ENCODE results near the gene ARID3C. TPM values are rescaled to one million over a fixed set of nuclear protein-coding genes. Genes with fewer than 3 reads are reported as not detected.

ARID3C gene
- total and polyA plus RNA-seq, 11 donors, result 0.20 TPM; not detected in 10

DNA sequence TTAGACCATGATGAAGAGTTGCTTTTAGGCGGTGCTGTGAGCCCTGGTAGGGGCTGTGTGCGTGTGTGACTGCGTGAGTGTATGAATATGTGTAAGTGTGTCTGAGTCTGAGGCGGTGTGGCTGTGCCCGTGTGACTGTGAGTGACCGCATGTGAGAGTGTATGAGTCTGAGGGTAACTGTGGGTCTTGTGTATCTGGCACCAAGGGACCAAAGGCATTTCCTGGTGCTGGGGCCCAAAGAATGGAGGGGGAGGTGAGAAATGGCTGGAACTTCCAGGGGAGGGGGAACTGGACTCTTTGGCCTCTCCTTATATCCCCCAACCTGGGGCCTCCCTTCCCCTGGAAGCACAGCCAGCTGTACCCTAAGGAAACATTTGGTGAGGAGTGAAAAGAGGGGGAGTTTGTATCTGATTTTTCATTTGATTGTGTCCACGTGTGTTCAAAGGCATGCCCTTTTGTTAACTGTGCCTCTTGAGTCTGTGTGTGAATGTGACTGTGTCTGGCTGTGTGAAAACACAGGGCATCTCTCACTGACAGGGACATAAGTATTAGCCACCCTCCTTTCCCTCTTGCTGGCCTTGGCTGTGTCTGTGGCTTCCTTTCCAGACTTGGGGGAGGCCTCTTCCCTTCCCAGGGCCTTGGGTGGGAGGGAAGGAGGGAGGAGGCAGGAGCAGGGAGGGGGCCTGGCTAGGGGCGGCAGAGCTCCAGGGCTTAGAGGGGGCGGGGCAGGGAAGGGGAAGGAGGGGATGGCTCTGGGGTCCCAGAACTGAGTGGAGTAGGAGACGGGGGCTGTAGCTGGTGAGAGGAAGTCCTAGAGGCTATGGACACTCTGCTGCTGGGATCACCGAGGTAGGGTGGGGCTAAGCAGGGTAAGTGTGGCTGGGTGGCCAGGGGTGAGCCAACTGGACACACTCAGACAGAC lies 24.5 kb upstream of the ARID3C start:
- DNase-seq, result peak in 1 of 5 donors; percentile 40
- no peak for TF ChIP-seq POLR2A (IDR thresholded peaks at IDR 0.05)
- TF ChIP-seq, protein P1, sequence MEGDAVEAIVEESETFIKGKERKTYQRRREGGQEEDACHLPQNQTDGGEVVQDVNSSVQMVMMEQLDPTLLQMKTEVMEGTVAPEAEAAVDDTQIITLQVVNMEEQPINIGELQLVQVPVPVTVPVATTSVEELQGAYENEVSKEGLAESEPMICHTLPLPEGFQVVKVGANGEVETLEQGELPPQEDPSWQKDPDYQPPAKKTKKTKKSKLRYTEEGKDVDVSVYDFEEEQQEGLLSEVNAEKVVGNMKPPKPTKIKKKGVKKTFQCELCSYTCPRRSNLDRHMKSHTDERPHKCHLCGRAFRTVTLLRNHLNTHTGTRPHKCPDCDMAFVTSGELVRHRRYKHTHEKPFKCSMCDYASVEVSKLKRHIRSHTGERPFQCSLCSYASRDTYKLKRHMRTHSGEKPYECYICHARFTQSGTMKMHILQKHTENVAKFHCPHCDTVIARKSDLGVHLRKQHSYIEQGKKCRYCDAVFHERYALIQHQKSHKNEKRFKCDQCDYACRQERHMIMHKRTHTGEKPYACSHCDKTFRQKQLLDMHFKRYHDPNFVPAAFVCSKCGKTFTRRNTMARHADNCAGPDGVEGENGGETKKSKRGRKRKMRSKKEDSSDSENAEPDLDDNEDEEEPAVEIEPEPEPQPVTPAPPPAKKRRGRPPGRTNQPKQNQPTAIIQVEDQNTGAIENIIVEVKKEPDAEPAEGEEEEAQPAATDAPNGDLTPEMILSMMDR (IDR thresholded peaks at IDR 0.05), result no peak
- H3K27me3 ChIP-seq, result no peaks in the 10 kb centered on the region
- peaks cover 7 to 67% (median 45%) of the 10 kb centered on the region in 12 donors for H3K4me1 ChIP-seq
- peak in 3 of 4 donors; percentile 2 to 3 (median 2) for ATAC-seq
- 26 to 49% (median 30%) methylated on average over 10 to 11 of the region's 11 CpGs for WGBS, 4 donors
- peak overlapping the region; percentile 43 to 95 (median 86) for H3K27ac ChIP-seq
- no peaks in the 10 kb centered on the region for H3K9me3 ChIP-seq
- intact Hi-C loops (cut with DNase I), result loop anchor here in 1 of 10 donors (5.0 kb wide), 1 partner anchor 49 kb away; no protein-coding TSS in a partner anchor
- H3K36me3 ChIP-seq, result peaks cover 0 to 31% (median 21%) of the 10 kb centered on the region in 9 donors
- peak overlapping the region in 10 of 12 donors; percentile 35 to 65 (median 58) for H3K4me3 ChIP-seq

GRCh38 chr9:34652602-34653000 lies 23.7 kb upstream of the ARID3C start:
- Histone ChIP-seq H3K4me3 (peak overlapping the region; percentile 35 to 65 (median 54)), H3K27me3 (no peaks in the 10 kb centered on the region), H3K9me3 (no peaks in the 10 kb centered on the region), H3K36me3 (peaks cover 0 to 29% (median 24%) of the 10 kb centered on the region in 9 donors), H3K27ac (peak overlapping the region; percentile 36 to 95 (median 86)), H3K4me1 (peaks cover 7 to 75% (median 53%) of the 10 kb centered on the region in 12 donors)
- TF ChIP-seq POLR2A (IDR thresholded peaks at IDR 0.05), result no peak
- TF ChIP-seq, protein P1 (IDR thresholded peaks at IDR 0.05), result no peak
- 10 to 17% (median 11%) methylated on average over 5 of the region's 5 CpGs for WGBS, 4 donors
- intact Hi-C loops (cut with DNase I), result loop anchor here in 1 of 10 donors (5.0 kb wide), 1 partner anchor 50 kb away; no protein-coding TSS in a partner anchor
- ATAC-seq (no peak), DNase-seq (no peak)

DNA sequence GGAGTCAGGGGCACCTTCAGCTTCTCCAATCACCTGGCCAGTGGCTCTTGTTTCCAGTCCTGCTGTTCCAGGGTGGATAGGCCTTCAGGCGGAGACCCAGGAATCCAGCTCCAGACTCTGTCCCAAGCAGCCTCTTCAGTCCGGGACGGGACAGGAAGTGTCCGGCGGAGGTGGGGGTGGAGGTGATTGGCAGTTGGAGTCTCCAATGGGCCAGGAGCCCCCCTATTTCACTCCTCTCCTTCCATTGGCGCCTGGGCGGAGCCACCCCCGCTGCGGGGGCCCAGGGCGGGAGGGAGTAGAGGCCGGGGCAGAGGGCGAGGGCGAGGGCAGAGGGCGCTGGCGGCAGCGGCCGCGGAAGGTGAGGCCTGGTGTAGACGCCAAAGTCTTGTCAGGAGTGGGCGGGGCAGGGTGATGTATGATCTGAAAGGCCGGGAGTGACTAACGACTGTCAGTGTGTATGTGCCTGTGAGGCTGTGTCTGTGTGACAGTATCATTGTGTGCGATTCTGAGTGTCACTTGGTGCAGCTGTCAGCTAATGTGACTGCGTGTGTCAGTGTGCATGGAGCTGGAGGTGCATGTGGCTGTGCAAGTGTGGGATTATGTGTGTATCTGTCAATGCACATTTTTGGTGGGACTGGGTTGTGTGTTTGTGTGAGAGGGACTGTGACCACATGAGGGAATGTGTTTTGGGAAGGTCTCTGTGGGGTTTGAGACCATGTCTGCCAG lies 23.2 kb upstream of the ARID3C start, which contains the start of gene IL11RA:
Gene IL11RA (plus strand): TSS at position 310 of the 726 bp plus-strand sequence. CDS start 3,033 bp downstream, outside the sequence.
- Histone ChIP-seq H3K27ac (peak within 1 kb of the TSS; percentile 74 to 95 (median 86)), H3K9me3 (no peaks in the 10 kb centered on the region), H3K4me1 (peaks cover 7 to 81% (median 59%) of the 10 kb centered on the region in 12 donors), H3K4me3 (peak within 1 kb of the TSS; percentile 35 to 65 (median 54)), H3K36me3 (peaks cover 0 to 29% (median 23%) of the 10 kb centered on the region in 9 donors), H3K27me3 (no peaks in the 10 kb centered on the region)
- intact Hi-C loops (cut with DNase I), result loop anchor here in 1 of 10 donors (5.0 kb wide), 1 partner anchor 50 kb away; no protein-coding TSS in a partner anchor
- DNase-seq, result peak; percentile 91 to 95 (median 94)
- peak; percentile 74 to 86 (median 82) for ATAC-seq
- WGBS, 4 donors, result 0 to 10% (median 2%) methylated on average over 16 to 24 of the region's 24 CpGs
- TF ChIP-seq POLR2A (IDR thresholded peaks at IDR 0.05), result peak in 1 of 2 donors; percentile 73
- TF ChIP-seq, protein P1 (IDR thresholded peaks at IDR 0.05), result peak in 2 of 12 donors; percentile 12 to 18
